GM20000 (cell line): ENCODE results near the gene ASCC3.
A peak's percentile ranks its signal among the peaks of the same experiment; 100 is the strongest.

Source experiments
- DNase-seq: peaks from one replicate; pipeline ENCODE4 v3.0.0; 2012; ENCODE audit warnings: low spot score
- CTCF ChIP-seq: IDR thresholded peaks from 2 replicates; pipeline ENCODE4 v1.5.1; 2012; ENCODE audit warnings: mild to moderate bottlenecking, control low read depth; ENCODE audit errors: extremely low read depth, missing control alignments

Gene ASCC3

GRCh38 chr6:100880853-100881706 is at the start of gene ASCC3:
ASCC3 (minus strand) TSS chr6:100881329; CDS start chr6:100867997, 13,332 bp downstream.
- DNase-seq: peak; percentile 91
- TF ChIP-seq CTCF: no peak

- TF ChIP-seq CTCF: no peak
- no peak for DNase-seq
These were observed 44.6 kb upstream of the ASCC3 start for GRCh38 chr6:100925749-100926148.

GRCh38 chr6:100924534-100925227 is 43.6 kb upstream of the ASCC3 start:
- DNase-seq: no peak
- TF ChIP-seq CTCF: no peak

GRCh38 chr6:100923481-100924165 is 42.5 kb upstream of the ASCC3 start:
- TF ChIP-seq CTCF: no peak
- no peak for DNase-seq

- TF ChIP-seq CTCF: no peak
- no peak for DNase-seq
These were observed 39.0 kb upstream of the ASCC3 start for GRCh38 chr6:100920028-100920605.

- DNase-seq: no peak
- TF ChIP-seq CTCF: no peak
These were observed 37.0 kb upstream of the ASCC3 start for GRCh38 chr6:100918152-100918551.
